Mononuclear cell (primary cell): Measurements from ENCODE around the gene AFF1. TPM values are rescaled to one million over a fixed set of nuclear protein-coding genes. Genes with fewer than 3 reads are reported as not detected.
"Not testable (repeated sequence)": the region's sequence is repeated elsewhere in the genome, so short reads cannot be mapped to it uniquely, and the experiment has no call there.

Experiments
- H3K27me3 ChIP-seq: 2 replicates; pipeline ENCODE4 v1.6.0; 2011; ENCODE audit warnings: low read length, control low read depth; ENCODE audit not compliant: insufficient read depth
- H3K4me1 ChIP-seq: 2 replicates; pipeline ENCODE4 v1.5.1; 2011; ENCODE audit warnings: mild to moderate bottlenecking, low read length, control low read depth; ENCODE audit not compliant: insufficient read depth
- H3K4me3 ChIP-seq: 2 replicates; pipeline ENCODE4 v1.5.1; 2011; ENCODE audit warnings: mild to moderate bottlenecking, low read length, moderate library complexity
- H3K9me3 ChIP-seq: 2 replicates; pipeline ENCODE4 v1.5.1; 2011; ENCODE audit warnings: low read depth, mild to moderate bottlenecking, control low read depth, low read length
- total RNA-seq: library from RNA; depleted of rRNA; stranded (reverse); fragments of >200 nt; gene quantifications from one replicate; pipeline ENCODE4 v1.2.3, GENCODE V29; 2012

The AFF1 gene
- total RNA-seq, 1 donor: 31.7 TPM

- Histone ChIP-seq H3K27me3 (no peaks in the 10 kb centered on the region), H3K4me1 (peaks cover 39% of the 10 kb centered on the region), H3K9me3 (no peaks in the 10 kb centered on the region), H3K4me3 (no peak overlapping the region)
Observed at GRCh38 chr4:86975927-86976326, 41.1 kb downstream of the AFF1 start.

GRCh38 chr4:86976801-86977485 is 42.1 kb downstream of the AFF1 start:
- H3K27me3 ChIP-seq: no peaks in the 10 kb centered on the region
- peaks cover 49% of the 10 kb centered on the region for H3K4me1 ChIP-seq
- H3K9me3 ChIP-seq: no peaks in the 10 kb centered on the region
- H3K4me3 ChIP-seq: no peak overlapping the region

GRCh38 chr4:86977621-86978184 is 42.9 kb downstream of the AFF1 start:
- Histone ChIP-seq H3K4me1 (peaks cover 53% of the 10 kb centered on the region), H3K27me3 (no peaks in the 10 kb centered on the region), H3K9me3 (no peaks in the 10 kb centered on the region), H3K4me3 (no peak overlapping the region)

GRCh38 chr4:86978709-86979108 is 43.9 kb downstream of the AFF1 start:
- Histone ChIP-seq H3K9me3 (no peaks in the 10 kb centered on the region), H3K27me3 (no peaks in the 10 kb centered on the region), H3K4me3 (no peak overlapping the region), H3K4me1 (peaks cover 48% of the 10 kb centered on the region)

- no peaks in the 10 kb centered on the region for H3K27me3 ChIP-seq
- H3K9me3 ChIP-seq: no peaks in the 10 kb centered on the region
- H3K4me3 ChIP-seq: no peak overlapping the region
- peaks cover 32% of the 10 kb centered on the region for H3K4me1 ChIP-seq
Observed at GRCh38 chr4:86980230-86980629, 45.4 kb downstream of the AFF1 start.

- Histone ChIP-seq H3K4me3 (no peak overlapping the region), H3K27me3 (no peaks in the 10 kb centered on the region), H3K4me1 (peaks cover 31% of the 10 kb centered on the region), H3K9me3 (no peaks in the 10 kb centered on the region)
Observed at GRCh38 chr4:86981789-86982188, 47.0 kb downstream of the AFF1 start.

- not testable (repeated sequence) for H3K9me3 ChIP-seq, H3K4me3 ChIP-seq, H3K27me3 ChIP-seq
- H3K4me1 ChIP-seq: peaks cover 23% of the 10 kb centered on the region
Observed at GRCh38 chr4:86985852-86986251, 51.0 kb downstream of the AFF1 start.

- H3K4me1 ChIP-seq, H3K27me3 ChIP-seq, H3K9me3 ChIP-seq, H3K4me3 ChIP-seq: not testable (repeated sequence)
Observed at GRCh38 chr4:86989658-86990057, 54.8 kb downstream of the AFF1 start.

GRCh38 chr4:86990510-86990909 is 55.7 kb downstream of the AFF1 start:
- peaks cover 6% of the 10 kb centered on the region for H3K4me1 ChIP-seq
- no peaks in the 10 kb centered on the region for H3K9me3 ChIP-seq
- no peak overlapping the region for H3K4me3 ChIP-seq
- no peaks in the 10 kb centered on the region for H3K27me3 ChIP-seq

GRCh38 chr4:86991994-86992393 is 57.2 kb downstream of the AFF1 start:
- Histone ChIP-seq H3K9me3 (no peaks in the 10 kb centered on the region), H3K4me1 (peaks cover 7% of the 10 kb centered on the region), H3K4me3 (no peak overlapping the region), H3K27me3 (no peaks in the 10 kb centered on the region)

GRCh38 chr4:86993909-86994681 is 59.3 kb downstream of the AFF1 start:
- H3K4me3 ChIP-seq: no peak overlapping the region
- no peaks in the 10 kb centered on the region for H3K27me3 ChIP-seq
- no peaks in the 10 kb centered on the region for H3K9me3 ChIP-seq
- peaks cover 21% of the 10 kb centered on the region for H3K4me1 ChIP-seq

GRCh38 chr4:86994686-86995085 is 59.9 kb downstream of the AFF1 start:
- Histone ChIP-seq H3K27me3 (no peaks in the 10 kb centered on the region), H3K9me3 (no peaks in the 10 kb centered on the region), H3K4me3 (no peak overlapping the region), H3K4me1 (peaks cover 24% of the 10 kb centered on the region)

- H3K27me3 ChIP-seq, H3K4me3 ChIP-seq, H3K9me3 ChIP-seq: not testable (repeated sequence)
- H3K4me1 ChIP-seq: peaks cover 26% of the 10 kb centered on the region
Observed at GRCh38 chr4:86996510-86996909, 61.7 kb downstream of the AFF1 start.

GRCh38 chr4:86999136-86999643 is 64.4 kb downstream of the AFF1 start:
- Histone ChIP-seq H3K4me1 (peaks cover 22% of the 10 kb centered on the region), H3K27me3 (no peaks in the 10 kb centered on the region), H3K9me3 (no peaks in the 10 kb centered on the region), H3K4me3 (no peak overlapping the region)

- H3K4me3 ChIP-seq: no peak overlapping the region
- H3K9me3 ChIP-seq: no peaks in the 10 kb centered on the region
- no peaks in the 10 kb centered on the region for H3K27me3 ChIP-seq
- peaks cover 31% of the 10 kb centered on the region for H3K4me1 ChIP-seq
Observed at GRCh38 chr4:87002682-87003043, 67.9 kb downstream of the AFF1 start.
